Heart right ventricle (tissue), 16 donors: ENCODE data around the gene RXFP4. TPM values are rescaled to one million over a fixed set of nuclear protein-coding genes. Genes with fewer than 3 reads are reported as not detected.

Experiments used
- ATAC-seq, 8 donors: fragments of 200-7000 bp; cut with Tn5 transposase; one replicate each; pipeline ENCODE4 v1.9.1; 2020; ENCODE audit warnings: mild to moderate bottlenecking in 8 of 8, moderate library complexity in 8 of 8, moderate number of reproducible peaks in 1 of 8
- DNase-seq, 2 donors: peaks; one replicate each; pipeline ENCODE4 v3.0.0-alpha.2; 2020
- H3K27ac ChIP-seq, 10 donors: fragments of 200-600 bp; sonication (generic) in 2 of 10; one replicate each; pipeline versions ENCODE4 v1.5.0 to v1.8.0; 2020 to 2022; ENCODE audit warnings: mild to moderate bottlenecking in 3 of 10
- H3K27me3 ChIP-seq, 7 donors: fragments of 200-600 bp; one replicate each; pipeline ENCODE4 v1.8.0; 2021 to 2022; ENCODE audit warnings: mild to moderate bottlenecking in 2 of 7
- H3K36me3 ChIP-seq, 9 donors: fragments of 200-600 bp; sonication (generic) in 1 of 9; one replicate each; pipeline versions ENCODE4 v1.5.0 to v1.8.0; 2020 to 2022; ENCODE audit warnings: mild to moderate bottlenecking in 2 of 9
- H3K4me1 ChIP-seq, 9 donors: fragments of 200-600 bp; sonication (generic) in 1 of 9; one replicate each; pipeline versions ENCODE4 v1.5.0 to v1.8.0; 2020 to 2022; ENCODE audit warnings: mild to moderate bottlenecking in 4 of 9
- H3K4me3 ChIP-seq, 10 donors: fragments of 200-600 bp; sonication (generic) in 2 of 10; one replicate each; pipeline versions ENCODE4 v1.5.0 to v1.8.0; 2020 to 2022; ENCODE audit warnings: mild to moderate bottlenecking in 7 of 10, moderate library complexity in 2 of 10
- H3K9me3 ChIP-seq, 11 donors: fragments of 200-600 bp in 10 of 11; sonication (generic) in 2 of 11; one replicate each; pipeline versions ENCODE4 v1.5.0 to v1.8.0; 2013 to 2022; ENCODE audit warnings: mild to moderate bottlenecking in 2 of 11, control low read depth in 1 of 11, moderate library complexity in 1 of 11
- WGBS, 2 donors: extraction: QIAGEN DNeasy Blood & Tissue Kit; methylation state at CpG; one replicate each; pipeline ENCODE4 v1.1.7; 2013; ENCODE audit warnings: inconsistent platforms in 1 of 2; 5-methylcytosine and 5-hydroxymethylcytosine counted together
- intact Hi-C, 10 donors: fragments of 100-400 bp; cut with DNase I; formaldehyde crosslinking; loops; one replicate each; pipeline versions ENCODE4 v1.11.1 to v1.14.2; 2022
- polyA plus RNA-seq, 2 donors: library from polyadenylated mRNA; stranded (reverse); fragments of 200-250 nt; gene quantifications; one replicate each; pipeline ENCODE4 v1.2.3, GENCODE V29; 2013
- total RNA-seq, 10 donors: library from RNA; stranded (reverse); fragmentation: NEBNext Ultra II Directional in 3 of 10; extraction: Animal tissue kit (Norgen Biotek cat#: 25700) in 3 of 10; gene quantifications; one replicate each; pipeline versions ENCODE4 v1.2.1 to v1.2.4, GENCODE V29; 2021 to 2023
- TF ChIP-seq, protein P1 (sequence below), 9 donors: fragments of 200-600 bp; sonication (generic) in 2 of 9; IDR thresholded peaks; one replicate each; pipeline versions ENCODE4 v1.5.0 to v1.8.0; 2021 to 2022; ENCODE audit warnings: antibody characterized with exemption in 9 of 9, mild to moderate bottlenecking in 5 of 9, moderate library complexity in 1 of 9
- donor health status: Arrhythmogenic right ventricular cardiomyopathy.
- donor health status: ischemic (EF 13 %, LVEDD 7.1; RV severe dilation, severe dysfunction).
- donor health status: healthy with polysubstance abuse.
- donor health status: DM: no; HTN: yes; CAD: no.
- donor health status: DM: no; HTN: no; CAD: no.
- donor health status: ischemic (EF 25% LVEDD 6.9; RV normal size, moderate dysfunction).
- donor health status: ischemic (EF 25% LVEDD 5.7; RV mildly dilated, moderate dysfunction).
- donor health status: healthy.
- donor health status: DM: yes; HTN: yes; CAD: no.
- donor health status: Ischemic cardiomyopathy.
- donor health status: ischemic (EF 35%, LVEDD 5.7; RV mildly dilated, moderate dysfunction).
- donor health status: nonischemic (EF 11% LVEDD 7.7; RV severe dilation, severe dysfunction).
- donor health status: DM: yes; HTN: yes; CAD: no.
- donor health status: PGD.
- donor health status: ischemic (EF 29% LVEDD 5.4; RV normal size, mild dysfunction).
- donor health status: nonischemic (EF 23%, LVEDD 6.1; RV moderate dilation, normal function).

Gene RXFP4
- total and polyA plus RNA-seq, 12 donors: 0.04 TPM; not detected in 11

- Histone ChIP-seq H3K36me3 (peaks cover 17 to 75% (median 57%) of the 10 kb centered on the region in 9 donors), H3K4me3 (no peak overlapping the region), H3K27me3 (no peaks in the 10 kb centered on the region), H3K4me1 (peaks cover 0 to 44% (median 11%) of the 10 kb centered on the region in 9 donors), H3K27ac (no peak overlapping the region), H3K9me3 (no peaks in the 10 kb centered on the region)
- DNase-seq: no peak
- 82 to 89% methylated on average over 8 of the region's 8 CpGs for WGBS, 2 donors
- TF ChIP-seq, protein P1, sequence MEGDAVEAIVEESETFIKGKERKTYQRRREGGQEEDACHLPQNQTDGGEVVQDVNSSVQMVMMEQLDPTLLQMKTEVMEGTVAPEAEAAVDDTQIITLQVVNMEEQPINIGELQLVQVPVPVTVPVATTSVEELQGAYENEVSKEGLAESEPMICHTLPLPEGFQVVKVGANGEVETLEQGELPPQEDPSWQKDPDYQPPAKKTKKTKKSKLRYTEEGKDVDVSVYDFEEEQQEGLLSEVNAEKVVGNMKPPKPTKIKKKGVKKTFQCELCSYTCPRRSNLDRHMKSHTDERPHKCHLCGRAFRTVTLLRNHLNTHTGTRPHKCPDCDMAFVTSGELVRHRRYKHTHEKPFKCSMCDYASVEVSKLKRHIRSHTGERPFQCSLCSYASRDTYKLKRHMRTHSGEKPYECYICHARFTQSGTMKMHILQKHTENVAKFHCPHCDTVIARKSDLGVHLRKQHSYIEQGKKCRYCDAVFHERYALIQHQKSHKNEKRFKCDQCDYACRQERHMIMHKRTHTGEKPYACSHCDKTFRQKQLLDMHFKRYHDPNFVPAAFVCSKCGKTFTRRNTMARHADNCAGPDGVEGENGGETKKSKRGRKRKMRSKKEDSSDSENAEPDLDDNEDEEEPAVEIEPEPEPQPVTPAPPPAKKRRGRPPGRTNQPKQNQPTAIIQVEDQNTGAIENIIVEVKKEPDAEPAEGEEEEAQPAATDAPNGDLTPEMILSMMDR (IDR thresholded peaks at IDR 0.05): no peak
- intact Hi-C loops: no loop called here
- ATAC-seq: no peak
These were observed 6.3 kb downstream of the RXFP4 start for GRCh38 chr1:155947741-155948140.

DNA sequence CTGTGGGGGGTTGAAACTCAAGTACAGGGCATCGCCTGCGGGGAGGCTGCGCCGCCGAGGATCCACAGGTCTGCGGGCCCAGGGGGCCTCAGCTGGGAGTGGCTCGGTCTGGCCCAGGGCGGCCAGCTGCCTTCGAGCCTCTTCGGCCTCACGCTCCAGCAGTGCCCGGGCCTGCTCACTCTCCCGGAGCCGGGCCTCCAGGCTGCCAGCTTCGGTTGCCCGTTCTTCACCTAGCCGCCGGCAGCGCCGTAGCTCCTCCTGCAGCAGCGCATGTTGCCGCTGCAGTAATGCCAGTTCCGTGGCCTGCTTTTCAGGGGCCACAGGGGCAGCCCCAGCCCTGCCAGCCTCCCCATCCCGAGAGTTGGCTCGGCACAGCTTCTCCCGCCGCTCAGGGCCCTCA lies 9.4 kb downstream of the RXFP4 start:
- intact Hi-C loops: no loop called here
- peak in 2 of 8 donors; percentile 8 to 27 for ATAC-seq
- 96% methylated on average over 27 of the region's 27 CpGs for WGBS, 2 donors
- TF ChIP-seq, protein P1 (IDR thresholded peaks at IDR 0.05): no peak
- Histone ChIP-seq H3K27me3 (no peaks in the 10 kb centered on the region), H3K9me3 (no peaks in the 10 kb centered on the region), H3K36me3 (peaks cover 24 to 100% (median 82%) of the 10 kb centered on the region in 9 donors), H3K4me3 (no peak overlapping the region), H3K27ac (no peak overlapping the region), H3K4me1 (peaks cover 0 to 19% (median 1%) of the 10 kb centered on the region in 9 donors)
- no peak for DNase-seq

- WGBS, 2 donors: 75 to 83% methylated on average over 6 of the region's 6 CpGs
- ATAC-seq (peak in 1 of 8 donors; percentile 12), DNase-seq (no peak)
- H3K27ac ChIP-seq: peak overlapping the region in 4 of 10 donors; percentile 14 to 44 (median 30)
- TF ChIP-seq, protein P1 (IDR thresholded peaks at IDR 0.05): no peak
- no peaks in the 10 kb centered on the region for H3K27me3 ChIP-seq
- H3K4me3 ChIP-seq: no peak overlapping the region
- intact Hi-C loops: no loop called here
- H3K4me1 ChIP-seq: peaks cover 0 to 8% (median 0%) of the 10 kb centered on the region in 9 donors
- peaks cover 26 to 100% (median 93%) of the 10 kb centered on the region in 9 donors for H3K36me3 ChIP-seq
- no peaks in the 10 kb centered on the region for H3K9me3 ChIP-seq
These were observed 10.5 kb downstream of the RXFP4 start for GRCh38 chr1:155951753-155952504.

DNA sequence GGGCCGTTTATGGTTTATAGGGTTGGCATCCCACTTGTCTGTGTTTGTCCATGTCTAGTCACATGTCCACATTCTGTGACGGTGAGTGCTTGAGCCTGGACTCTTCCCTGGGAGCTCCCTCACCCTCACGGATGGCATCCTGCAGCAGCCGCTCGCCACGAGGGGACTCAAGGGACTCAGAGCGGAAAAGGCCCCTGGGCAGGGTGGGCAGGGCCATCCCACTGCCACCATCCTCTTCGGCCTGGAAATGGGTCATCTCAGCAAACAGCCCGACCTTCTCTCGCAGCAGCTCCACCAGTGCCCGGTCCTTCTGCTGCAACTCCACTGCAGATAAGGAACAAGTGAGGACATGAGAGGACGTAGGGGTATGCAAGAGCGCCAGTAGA lies 11.1 kb downstream of the RXFP4 start:
- Histone ChIP-seq H3K4me3 (no peak overlapping the region), H3K4me1 (peaks cover 0 to 7% (median 0%) of the 10 kb centered on the region in 9 donors), H3K9me3 (no peaks in the 10 kb centered on the region), H3K27ac (peak overlapping the region in 3 of 10 donors; percentile 14 to 44 (median 40)), H3K27me3 (no peaks in the 10 kb centered on the region), H3K36me3 (peaks cover 26 to 100% (median 95%) of the 10 kb centered on the region in 9 donors)
- ATAC-seq: peak in 1 of 8 donors; percentile 56
- 75 to 78% methylated on average over 13 of the region's 13 CpGs for WGBS, 2 donors
- no peak for DNase-seq
- intact Hi-C loops: no loop called here
- TF ChIP-seq, protein P1 (IDR thresholded peaks at IDR 0.05): no peak
